Measurements from ENCODE around the gene WLS. TPM values are rescaled to one million over a fixed set of nuclear protein-coding genes. Genes with fewer than 3 reads are reported as not detected.
"Not testable (repeated sequence)": the region's sequence is repeated elsewhere in the genome, so short reads cannot be mapped to it uniquely, and the experiment has no call there.

Gene WLS
- polyA plus RNA-seq, 1 experiment, result 28.4 TPM

DNA sequence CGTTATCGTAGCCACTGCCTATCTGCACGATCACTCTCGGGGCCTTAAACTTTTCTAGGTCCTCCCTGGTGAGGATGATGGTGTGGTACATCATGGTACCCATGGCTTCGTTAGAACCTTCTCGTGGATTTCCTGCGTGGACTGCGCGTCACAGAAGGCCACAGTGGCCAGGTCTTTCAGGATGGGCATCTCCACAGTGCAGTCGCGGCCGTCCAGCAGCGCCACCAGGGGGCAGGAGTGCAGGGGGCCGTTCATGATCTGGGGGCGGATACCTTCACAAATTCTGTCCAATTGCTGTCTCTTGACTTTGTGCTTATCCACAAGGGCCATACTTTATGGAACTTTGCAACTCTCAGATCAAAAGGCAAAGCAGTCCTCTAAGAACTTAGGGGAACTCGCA is 69.6 kb downstream of the WLS start:
- Histone ChIP-seq H3K36me3 (ENCODE audit: control insufficient read depth, insufficient read depth, low read length) (no peaks in the 10 kb centered on the region; the same call in 1 of the 2 replicates), H3K27me3 (ENCODE audit: control insufficient read depth, insufficient read depth, low read length) (no peaks in the 10 kb centered on the region), H3K4me3 (ENCODE audit: low read depth, low read length) (no peak overlapping the region)
- CTCF ChIA-PET, result no interaction called here
- TF ChIP-seq, protein P1, sequence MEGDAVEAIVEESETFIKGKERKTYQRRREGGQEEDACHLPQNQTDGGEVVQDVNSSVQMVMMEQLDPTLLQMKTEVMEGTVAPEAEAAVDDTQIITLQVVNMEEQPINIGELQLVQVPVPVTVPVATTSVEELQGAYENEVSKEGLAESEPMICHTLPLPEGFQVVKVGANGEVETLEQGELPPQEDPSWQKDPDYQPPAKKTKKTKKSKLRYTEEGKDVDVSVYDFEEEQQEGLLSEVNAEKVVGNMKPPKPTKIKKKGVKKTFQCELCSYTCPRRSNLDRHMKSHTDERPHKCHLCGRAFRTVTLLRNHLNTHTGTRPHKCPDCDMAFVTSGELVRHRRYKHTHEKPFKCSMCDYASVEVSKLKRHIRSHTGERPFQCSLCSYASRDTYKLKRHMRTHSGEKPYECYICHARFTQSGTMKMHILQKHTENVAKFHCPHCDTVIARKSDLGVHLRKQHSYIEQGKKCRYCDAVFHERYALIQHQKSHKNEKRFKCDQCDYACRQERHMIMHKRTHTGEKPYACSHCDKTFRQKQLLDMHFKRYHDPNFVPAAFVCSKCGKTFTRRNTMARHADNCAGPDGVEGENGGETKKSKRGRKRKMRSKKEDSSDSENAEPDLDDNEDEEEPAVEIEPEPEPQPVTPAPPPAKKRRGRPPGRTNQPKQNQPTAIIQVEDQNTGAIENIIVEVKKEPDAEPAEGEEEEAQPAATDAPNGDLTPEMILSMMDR (IDR thresholded peaks at IDR 0.05; ENCODE audit: insufficient read depth, low read depth, low read length), result no peak
- POLR2A ChIA-PET, result no interaction called here
- DNase-seq (ENCODE audit: low read depth), result no peak

DNA sequence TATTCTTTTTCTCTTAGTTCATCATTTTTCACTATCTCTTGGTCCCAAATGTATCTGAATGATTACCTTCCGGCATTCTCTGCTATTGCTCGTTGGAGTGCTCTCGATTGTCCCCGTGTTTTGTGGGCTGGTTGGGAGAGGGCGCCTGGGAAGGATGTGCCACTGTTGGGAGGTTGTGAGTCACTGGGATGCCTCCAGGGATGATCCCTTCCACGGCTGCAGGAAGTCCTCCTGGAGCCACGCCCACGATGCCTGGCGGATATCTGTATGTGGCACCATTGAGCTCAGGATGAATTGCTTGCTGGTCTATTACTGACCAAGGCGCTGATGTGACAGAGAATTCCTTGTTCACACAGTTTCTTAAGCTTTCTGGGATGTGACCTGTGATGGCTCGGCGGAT is 70.7 kb downstream of the WLS start:
- CTCF ChIA-PET; POLR2A ChIA-PET; H3K36me3 ChIP-seq (ENCODE audit: control insufficient read depth, insufficient read depth, low read length); H3K4me3 ChIP-seq (ENCODE audit: low read depth, low read length); DNase-seq (ENCODE audit: low read depth); H3K27me3 ChIP-seq (ENCODE audit: control insufficient read depth, insufficient read depth, low read length): not testable (repeated sequence)

DNA sequence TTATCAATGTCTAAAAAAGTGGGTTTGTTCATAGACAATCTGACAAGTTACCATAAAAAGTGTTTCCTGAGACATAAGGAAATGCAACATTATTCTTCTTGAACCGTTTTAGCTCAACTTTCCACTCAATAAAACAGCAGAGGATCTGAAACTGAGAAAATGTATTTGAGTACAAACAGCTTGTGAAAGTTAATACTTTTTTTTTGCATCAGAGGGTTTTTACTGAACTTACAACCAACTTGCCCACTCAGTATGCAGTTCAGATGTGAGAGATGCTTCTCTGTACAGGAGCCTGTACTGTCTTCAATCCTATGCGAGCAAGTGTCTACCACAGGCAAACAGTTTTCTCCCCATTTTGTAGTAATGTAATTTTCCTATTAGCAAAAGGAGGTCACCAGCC is 71.4 kb downstream of the WLS start:
- H3K27me3 ChIP-seq (ENCODE audit: control insufficient read depth, insufficient read depth, low read length); H3K36me3 ChIP-seq (ENCODE audit: control insufficient read depth, insufficient read depth, low read length); POLR2A ChIA-PET; DNase-seq (ENCODE audit: low read depth); H3K4me3 ChIP-seq (ENCODE audit: low read depth, low read length); CTCF ChIA-PET: not testable (repeated sequence)

DNA sequence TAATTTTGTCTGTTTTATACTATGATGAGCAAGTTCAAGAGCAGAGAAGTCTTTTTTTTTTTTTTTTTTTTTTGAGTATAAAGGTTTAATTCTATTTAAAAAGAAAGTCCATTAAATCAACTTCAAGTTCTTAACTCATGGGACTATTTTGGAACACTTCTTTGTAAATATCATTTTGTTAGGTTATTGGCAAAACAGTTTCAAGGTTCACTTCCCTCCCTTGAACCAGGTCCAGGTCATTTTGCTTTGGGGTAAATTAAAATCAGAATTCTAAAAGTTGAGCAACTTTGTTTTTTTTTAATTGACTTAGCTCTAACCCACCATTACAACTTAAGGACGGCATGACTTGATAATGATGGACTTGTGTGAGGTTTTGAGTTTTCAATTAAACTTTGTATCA is 72.3 kb downstream of the WLS start:
- ChIA-PET POLR2A (no interaction called here), CTCF (no interaction called here)
- Histone ChIP-seq H3K27me3 (ENCODE audit: control insufficient read depth, insufficient read depth, low read length) (no peaks in the 10 kb centered on the region), H3K36me3 (ENCODE audit: control insufficient read depth, insufficient read depth, low read length) (no peaks in the 10 kb centered on the region; the same call in 1 of the 2 replicates), H3K4me3 (ENCODE audit: low read depth, low read length) (no peak overlapping the region)
- TF ChIP-seq, protein P1 (IDR thresholded peaks at IDR 0.05; ENCODE audit: insufficient read depth, low read depth, low read length), result no peak
- DNase-seq (ENCODE audit: low read depth), result no peak

DNA sequence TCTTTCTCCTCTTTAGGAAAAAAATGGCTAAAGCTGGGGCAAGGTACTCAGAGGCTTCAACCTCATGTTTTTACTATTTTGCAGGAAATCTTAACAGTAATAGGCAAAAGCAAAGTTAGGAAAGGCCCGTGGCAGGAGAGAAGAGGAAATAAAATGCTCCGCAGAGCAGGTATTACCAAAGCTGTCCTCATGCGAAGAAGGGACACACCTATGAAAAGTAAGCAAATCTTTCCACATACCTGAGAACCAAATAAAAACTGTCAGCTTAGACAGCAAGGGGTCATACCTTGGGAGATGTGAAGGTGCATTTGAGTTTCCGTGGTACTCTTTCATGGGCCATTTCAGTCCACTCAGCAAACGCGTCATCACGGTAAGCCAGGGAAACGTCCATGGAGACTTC is 73.5 kb downstream of the WLS start:
- DNase-seq (ENCODE audit: low read depth), result no peak
- ChIA-PET POLR2A (no interaction called here), CTCF (interaction anchor here (0.8 kb wide), 1 partner anchor 187 kb away, joined by 4 read pairs; no protein-coding TSS in a partner anchor)
- Histone ChIP-seq H3K27me3 (ENCODE audit: control insufficient read depth, insufficient read depth, low read length) (no peaks in the 10 kb centered on the region), H3K36me3 (ENCODE audit: control insufficient read depth, insufficient read depth, low read length) (no peaks in the 10 kb centered on the region; the same call in 1 of the 2 replicates), H3K4me3 (ENCODE audit: low read depth, low read length) (no peak overlapping the region)
- TF ChIP-seq, protein P1 (IDR thresholded peaks at IDR 0.05; ENCODE audit: insufficient read depth, low read depth, low read length), result no peak

DNA sequence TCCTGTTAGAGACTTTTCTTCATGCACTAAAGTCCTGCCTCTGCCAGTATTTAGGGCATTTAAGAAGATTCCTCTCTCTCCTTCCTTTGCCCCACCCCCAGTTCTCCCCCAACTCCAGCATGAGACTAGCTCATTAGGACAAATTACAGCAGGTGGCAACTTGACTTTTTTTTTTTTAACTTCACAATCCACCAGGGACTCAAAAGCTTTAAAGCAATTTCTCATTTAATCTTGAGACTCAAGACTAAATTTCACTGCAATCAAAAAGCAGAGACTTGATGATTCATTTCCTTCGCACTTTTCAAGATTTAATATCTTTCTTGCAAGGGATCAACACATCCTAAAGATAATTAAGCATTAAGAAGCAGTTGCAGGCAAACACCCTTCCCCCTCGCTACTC is 74.9 kb downstream of the WLS start:
- TF ChIP-seq, protein P1 (IDR thresholded peaks at IDR 0.05; ENCODE audit: insufficient read depth, low read depth, low read length), result no peak
- Histone ChIP-seq H3K4me3 (ENCODE audit: low read depth, low read length) (no peak overlapping the region), H3K27me3 (ENCODE audit: control insufficient read depth, insufficient read depth, low read length) (no peaks in the 10 kb centered on the region), H3K36me3 (ENCODE audit: control insufficient read depth, insufficient read depth, low read length) (peaks cover 2% of the 10 kb centered on the region; the same call in 1 of the 2 replicates)
- ChIA-PET POLR2A (no interaction called here), CTCF (interaction anchor here (0.6 kb wide), 1 partner anchor 657 kb away, joined by 3 read pairs; no protein-coding TSS in a partner anchor)
- DNase-seq (ENCODE audit: low read depth), result no peak

All from BJ (cell line).